Smooth muscle cell (in vitro differentiated cells): ENCODE measurements around the gene OSBPL3. TPM values are rescaled to one million over a fixed set of nuclear protein-coding genes. Genes with fewer than 3 reads are reported as not detected.

Experiments used
- DNase-seq: peaks from one replicate; lab custom pipeline; 2025; ENCODE audit not compliant: unreplicated experiment; lab: John Stamatoyannopoulos, UW
- H2AFZ ChIP-seq: fragments of 200-600 bp; sonication (generic); 2 replicates; pipeline ENCODE4 v1.6.0; 2016; ENCODE audit warnings: antibody characterized with exemption, low read depth, mild to moderate bottlenecking
- H3F3A ChIP-seq: fragments of 200-600 bp; sonication (generic); 2 replicates; pipeline ENCODE4 v1.6.0; 2017; ENCODE audit warnings: antibody characterized with exemption, low read depth
- H3K27ac ChIP-seq: fragments of 200-600 bp; sonication (generic); 2 replicates; pipeline ENCODE4 v1.5.1; 2016; ENCODE audit warnings: low read depth, mild to moderate bottlenecking
- H3K27me3 ChIP-seq: fragments of 200-600 bp; sonication (generic); 2 replicates; pipeline ENCODE4 v1.6.1; 2016; ENCODE audit warnings: low read depth, mild to moderate bottlenecking
- H3K36me3 ChIP-seq: fragments of 200-600 bp; sonication (generic); 2 replicates; pipeline ENCODE4 v1.5.1; 2016; ENCODE audit warnings: low read depth
- H3K4me1 ChIP-seq: fragments of 200-600 bp; sonication (generic); 2 replicates; pipeline ENCODE4 v1.5.1; 2016; ENCODE audit warnings: low read depth
- H3K4me2 ChIP-seq: fragments of 200-600 bp; sonication (generic); 2 replicates; pipeline ENCODE4 v1.6.0; 2016; ENCODE audit warnings: mild to moderate bottlenecking
- H3K4me3 ChIP-seq: fragments of 200-600 bp; sonication (generic); 2 replicates; pipeline ENCODE4 v1.5.1; 2016; ENCODE audit warnings: mild to moderate bottlenecking
- H3K79me2 ChIP-seq: fragments of 200-600 bp; sonication (generic); 2 replicates; pipeline ENCODE4 v1.6.0; 2016; ENCODE audit warnings: low read depth, mild to moderate bottlenecking
- H3K9ac ChIP-seq: fragments of 200-600 bp; sonication (generic); 2 replicates; pipeline ENCODE4 v1.6.0; 2016; ENCODE audit warnings: low read depth
- H3K9me3 ChIP-seq: fragments of 200-600 bp; sonication (generic); replicated peaks from 2 replicates; pipeline ENCODE4 v1.5.1; 2016; ENCODE audit warnings: low read depth
- H4K20me1 ChIP-seq: fragments of 200-600 bp; sonication (generic); 2 replicates; pipeline ENCODE4 v1.6.0; 2016; ENCODE audit warnings: low read depth
- CTCF ChIP-seq: fragments of 200-600 bp; sonication (generic); IDR thresholded peaks from 2 replicates; pipeline ENCODE4 v1.5.1; 2017; ENCODE audit warnings: borderline replicate concordance, mild to moderate bottlenecking, antibody characterized with exemption; ENCODE audit not compliant: insufficient read depth, poor library complexity, severe bottlenecking
- WGBS: methylation state at CpG from one replicate; pipeline ENCODE4 v1.1.7; 2016; ENCODE audit warnings: low lambda C conversion rate; 5-methylcytosine and 5-hydroxymethylcytosine counted together
- polyA plus RNA-seq: library from polyadenylated mRNA; unstranded; fragments of >200 nt; fragmentation: Nextera tagmentation; extraction: Ambion mirVana; gene quantifications from 2 replicates; pipeline ENCODE4 v1.2.1, GENCODE V29; 2016
- total RNA-seq: library from RNA; depleted of rRNA; stranded (reverse); fragments of >200 nt; gene quantifications from 2 replicates; pipeline ENCODE4 v1.2.3, GENCODE V29; 2014

The OSBPL3 gene
- total and polyA plus RNA-seq, 2 experiments from 2014 or later, result 6.2 to 16.3 TPM

DNA sequence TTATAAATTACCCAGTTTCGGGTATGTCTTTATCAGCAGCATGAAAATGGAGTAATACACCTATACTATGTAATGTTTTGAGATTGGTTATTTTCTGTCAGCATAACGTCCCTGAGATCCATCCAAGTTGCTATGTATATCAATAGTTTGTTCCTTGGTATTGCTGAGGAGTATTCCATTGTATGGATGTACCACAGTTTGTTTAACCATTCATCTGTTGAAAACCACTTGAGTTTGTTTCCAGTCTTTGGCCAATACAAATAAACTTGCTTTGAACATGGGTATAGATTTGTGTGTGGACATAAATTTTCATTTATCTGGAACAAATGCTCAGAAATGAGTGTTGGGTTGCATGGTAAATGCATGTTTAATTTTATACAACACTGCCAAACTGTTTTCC, 119.4 kb downstream of the OSBPL3 start:
- 92% methylated on average over 2 of the region's 2 CpGs for WGBS
- Histone ChIP-seq H3F3A (no peaks in the 10 kb centered on the region), H3K4me1 (no peaks in the 10 kb centered on the region), H3K9me3 (no peaks in the 10 kb centered on the region), H2AFZ (no peak overlapping the region), H3K79me2 (no peaks in the 10 kb centered on the region), H4K20me1 (no peaks in the 10 kb centered on the region), H3K9ac (no peak overlapping the region), H3K4me2 (no peak overlapping the region), H3K27ac (no peak overlapping the region), H3K4me3 (no peak overlapping the region), H3K36me3 (no peaks in the 10 kb centered on the region), H3K27me3 (peaks cover 7% of the 10 kb centered on the region)
- no peak for DNase-seq
- TF ChIP-seq CTCF, result no peak

GRCh38 chr7:24858108-24858977, 121.6 kb downstream of the OSBPL3 start:
- H3F3A ChIP-seq, result no peaks in the 10 kb centered on the region
- no peak overlapping the region for H3K4me3 ChIP-seq
- no peaks in the 10 kb centered on the region for H3K79me2 ChIP-seq
- 55% methylated on average over 4 of the region's 4 CpGs for WGBS
- H3K9me3 ChIP-seq, result no peaks in the 10 kb centered on the region
- no peaks in the 10 kb centered on the region for H4K20me1 ChIP-seq
- DNase-seq, result no peak
- no peak overlapping the region for H3K9ac ChIP-seq
- TF ChIP-seq CTCF, result no peak
- no peak overlapping the region for H2AFZ ChIP-seq
- no peaks in the 10 kb centered on the region for H3K36me3 ChIP-seq
- H3K4me2 ChIP-seq, result no peak overlapping the region
- H3K27ac ChIP-seq, result no peak overlapping the region
- H3K4me1 ChIP-seq, result no peaks in the 10 kb centered on the region
- peaks cover 7% of the 10 kb centered on the region for H3K27me3 ChIP-seq

DNA sequence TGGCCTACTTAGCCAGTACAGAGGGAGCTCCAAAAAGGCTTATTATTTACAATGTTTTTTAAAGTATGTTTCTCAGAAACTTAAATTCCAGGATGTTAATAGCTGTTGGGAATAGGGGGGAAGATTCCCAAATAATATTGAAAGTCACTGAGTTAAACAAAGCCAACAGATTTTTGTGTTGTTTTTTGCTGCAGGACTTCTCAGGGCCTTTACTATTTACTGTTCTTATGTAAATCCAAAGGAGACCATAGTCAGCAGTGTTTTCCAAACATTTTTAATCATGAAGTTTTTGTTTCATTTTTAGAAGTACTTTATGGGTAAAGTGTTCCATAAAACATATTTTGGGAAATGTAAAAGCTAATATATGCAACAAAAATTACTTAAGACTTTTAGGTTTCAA, 122.4 kb downstream of the OSBPL3 start:
- H3K36me3 ChIP-seq, result no peaks in the 10 kb centered on the region
- no peak overlapping the region for H3K4me3 ChIP-seq
- no peak for TF ChIP-seq CTCF

DNA sequence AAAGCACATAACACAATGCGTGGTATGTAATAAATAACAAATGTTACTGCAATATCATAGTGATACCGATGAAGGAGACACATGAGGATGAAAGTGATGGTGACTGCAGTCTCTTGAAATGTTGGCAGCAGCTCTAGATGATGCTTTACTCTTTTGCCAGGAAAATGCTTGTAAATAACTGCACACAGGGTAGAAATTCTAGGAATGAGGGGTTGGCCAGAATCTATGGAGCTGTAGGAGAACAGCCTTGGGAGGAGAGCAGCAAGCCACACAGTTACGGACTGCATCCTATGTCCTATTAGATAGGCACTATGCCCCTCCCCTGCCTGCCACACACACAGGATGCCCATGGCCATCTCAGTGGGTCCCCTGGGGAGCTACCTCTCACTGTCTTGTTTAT, 125.1 kb downstream of the OSBPL3 start:
- 96% methylated on average over 3 of the region's 3 CpGs for WGBS
- TF ChIP-seq CTCF, result no peak
- H3K27me3 ChIP-seq, result peaks cover 7% of the 10 kb centered on the region
- H3K9me3 ChIP-seq, result no peaks in the 10 kb centered on the region
- H3K79me2 ChIP-seq, result no peaks in the 10 kb centered on the region
- no peak overlapping the region for H3K9ac ChIP-seq
- H3K27ac ChIP-seq, result no peak overlapping the region
- H2AFZ ChIP-seq, result no peak overlapping the region
- no peaks in the 10 kb centered on the region for H3K36me3 ChIP-seq
- no peaks in the 10 kb centered on the region for H4K20me1 ChIP-seq
- H3F3A ChIP-seq, result no peaks in the 10 kb centered on the region
- H3K4me1 ChIP-seq, result no peaks in the 10 kb centered on the region
- no peak for DNase-seq
- H3K4me3 ChIP-seq, result no peak overlapping the region
- H3K4me2 ChIP-seq, result no peak overlapping the region

More for the DNA sequence above, 122.4 kb downstream of the OSBPL3 start:
- H3K79me2 ChIP-seq, result no peaks in the 10 kb centered on the region
- H3K4me1 ChIP-seq, result no peaks in the 10 kb centered on the region
- no peak overlapping the region for H3K4me2 ChIP-seq
- H3K9ac ChIP-seq, result no peak overlapping the region
- H2AFZ ChIP-seq, result no peak overlapping the region
- H3K27ac ChIP-seq, result no peak overlapping the region
- no peaks in the 10 kb centered on the region for H3F3A ChIP-seq
- peaks cover 7% of the 10 kb centered on the region for H3K27me3 ChIP-seq
- no peak for DNase-seq
- no peaks in the 10 kb centered on the region for H3K9me3 ChIP-seq
- no peaks in the 10 kb centered on the region for H4K20me1 ChIP-seq
